CD4-positive, alpha-beta memory T cell (primary cell): Measurements from ENCODE around the gene INTU. TPM values are rescaled to one million over a fixed set of nuclear protein-coding genes. Genes with fewer than 3 reads are reported as not detected.

Source experiments
- CTCF ChIA-PET: fragments of 350-600 bp; sonication (Branson Sonifier 250); formaldehyde crosslinking; loops from one replicate; lab custom pipeline; 2021; ENCODE audit warnings: inconsistent platforms; ENCODE audit not compliant: partially characterized antibody; lab: Charles Lee
- POLR2A ChIA-PET: fragments of 350-600 bp; sonication (Branson Sonifier 250); formaldehyde crosslinking; loops from one replicate; lab custom pipeline; 2021; ENCODE audit not compliant: partially characterized antibody; lab: Charles Lee
- DNase-seq, 5 donors: peaks; one replicate each; pipeline versions ENCODE4 v3.0.0 to v3.0.0-alpha.2; 2020 to 2022; ENCODE audit warnings: mixed read lengths in 1 of 5
- H3K27ac ChIP-seq: one replicate; pipeline ENCODE4 v1.7.0; 2013; ENCODE audit warnings: low read depth, low read length
- H3K27me3 ChIP-seq: 2 replicates; pipeline ENCODE4 v1.7.0; 2013; ENCODE audit warnings: mild to moderate bottlenecking, low read length, moderate library complexity; ENCODE audit not compliant: insufficient read depth
- H3K36me3 ChIP-seq: 2 replicates; pipeline ENCODE4 v1.7.0; 2013; ENCODE audit warnings: mild to moderate bottlenecking, low read length, moderate library complexity; ENCODE audit not compliant: insufficient read depth
- H3K4me1 ChIP-seq: 2 replicates; pipeline ENCODE4 v1.7.0; 2013; ENCODE audit warnings: mild to moderate bottlenecking, low read length, moderate library complexity; ENCODE audit not compliant: insufficient read depth
- H3K4me3 ChIP-seq, 2 donors: one replicate each; pipeline ENCODE4 v1.7.0; 2013; ENCODE audit warnings: low read length in 2 of 2, mild to moderate bottlenecking in 1 of 2
- H3K9me3 ChIP-seq, 2 donors: one replicate each; pipeline ENCODE4 v1.7.0; 2013; ENCODE audit warnings: low read length in 2 of 2, control low read depth in 1 of 2; ENCODE audit not compliant: control insufficient read depth in 1 of 2
- H3K27ac Mint-ChIP-seq, 7 donors: one replicate each; pipeline ENCODE4 v1.8.0; 2020 to 2021; ENCODE audit warnings: mixed read lengths in 7 of 7, mild to moderate bottlenecking in 6 of 7, inconsistent platforms in 3 of 7, moderate library complexity in 3 of 7
- H3K27me3 Mint-ChIP-seq, 2 donors: one replicate each; pipeline ENCODE4 v1.8.0; 2020 to 2021; ENCODE audit warnings: mixed read lengths in 2 of 2
- H3K36me3 Mint-ChIP-seq, 2 donors: one replicate each; pipeline ENCODE4 v1.8.0; 2020 to 2021; ENCODE audit warnings: mixed read lengths in 2 of 2, inconsistent platforms in 1 of 2, mild to moderate bottlenecking in 1 of 2
- H3K4me1 Mint-ChIP-seq, 4 donors: one replicate each; pipeline ENCODE4 v1.8.0; 2020 to 2021; ENCODE audit warnings: mixed read lengths in 4 of 4, mild to moderate bottlenecking in 1 of 4
- H3K4me3 Mint-ChIP-seq, 8 donors: one replicate each; pipeline ENCODE4 v1.8.0; 2020 to 2021; ENCODE audit warnings: mixed read lengths in 8 of 8, mild to moderate bottlenecking in 7 of 8, moderate library complexity in 6 of 8, inconsistent platforms in 3 of 8
- H3K9me3 Mint-ChIP-seq, 8 donors: one replicate each; pipeline ENCODE4 v1.8.0; 2020 to 2021; ENCODE audit warnings: mixed read lengths in 8 of 8, mild to moderate bottlenecking in 5 of 8, inconsistent platforms in 3 of 8, moderate library complexity in 1 of 8
- intact Hi-C: fragments of 100-400 bp; cut with micrococcal nuclease; formaldehyde crosslinking; loops from one replicate; pipeline ENCODE4 v1.15.1; 2023
- polyA plus RNA-seq, 2 donors: library from polyadenylated mRNA; unstranded; fragments of 300-500 nt; fragmentation: Illumina TruSeq; gene quantifications; one replicate each; pipeline ENCODE4 v1.2.3, GENCODE V29; 2021
- total RNA-seq, 2 experiments: library from RNA; stranded (reverse); gene quantifications; one replicate each; pipeline ENCODE4 v1.2.3, GENCODE V29; 2021

INTU gene
- total and polyA plus RNA-seq, 4 experiments from 2014 or later: 0.37 TPM; not detected in 3

DNA sequence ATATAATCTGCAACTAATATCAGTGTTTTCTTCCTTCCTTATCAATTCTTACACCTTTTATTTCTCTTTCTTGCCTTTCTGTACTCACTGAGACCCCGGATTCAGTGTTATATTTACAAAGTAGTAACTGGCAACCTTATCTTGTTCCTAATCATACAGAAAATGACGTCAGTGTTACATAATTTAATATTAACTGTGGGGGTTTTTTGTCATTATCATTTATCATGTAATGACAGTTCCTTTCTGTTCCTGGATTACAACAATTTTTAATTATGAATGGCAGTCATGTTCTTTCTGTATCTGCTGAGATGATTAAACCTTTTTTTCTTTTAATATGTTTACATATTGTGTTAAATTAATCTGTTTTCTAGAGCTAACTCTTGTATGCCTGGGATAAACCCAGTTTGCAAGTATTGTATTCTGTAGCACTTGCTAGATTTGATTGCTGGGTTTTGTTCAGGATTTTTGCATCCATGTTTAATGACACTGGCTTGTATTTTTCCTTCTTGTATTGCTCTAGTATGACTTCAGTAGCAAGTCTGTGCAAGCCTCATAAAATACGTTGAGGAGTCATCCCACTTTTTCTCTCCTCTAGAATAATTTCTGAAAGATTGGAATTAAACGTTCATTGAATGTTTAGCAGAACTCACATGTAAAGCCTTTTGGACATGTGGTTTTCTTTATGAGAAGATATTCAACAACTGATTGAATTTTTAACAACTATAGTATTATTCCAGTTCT lies 138.9 kb downstream of the INTU start:
- Histone ChIP-seq H3K36me3 (no peaks in the 10 kb centered on the region), H3K9me3 (no peaks in the 10 kb centered on the region), H3K4me3 (no peak overlapping the region), H3K4me1 (no peaks in the 10 kb centered on the region), H3K27me3 (peaks cover 4% of the 10 kb centered on the region), H3K27ac (no peak overlapping the region)
- Mint-ChIP-seq H3K9me3 (no peaks in the 10 kb centered on the region), H3K27ac (no peak overlapping the region), H3K36me3 (no peaks in the 10 kb centered on the region), H3K27me3 (peaks cover 16 to 17% of the 10 kb centered on the region in 2 donors), H3K4me1 (no peaks in the 10 kb centered on the region), H3K4me3 (no peak overlapping the region)
- ChIA-PET CTCF (no interaction called here), POLR2A (no interaction called here)
- intact Hi-C loops: no loop called here
- DNase-seq: no peak

DNA sequence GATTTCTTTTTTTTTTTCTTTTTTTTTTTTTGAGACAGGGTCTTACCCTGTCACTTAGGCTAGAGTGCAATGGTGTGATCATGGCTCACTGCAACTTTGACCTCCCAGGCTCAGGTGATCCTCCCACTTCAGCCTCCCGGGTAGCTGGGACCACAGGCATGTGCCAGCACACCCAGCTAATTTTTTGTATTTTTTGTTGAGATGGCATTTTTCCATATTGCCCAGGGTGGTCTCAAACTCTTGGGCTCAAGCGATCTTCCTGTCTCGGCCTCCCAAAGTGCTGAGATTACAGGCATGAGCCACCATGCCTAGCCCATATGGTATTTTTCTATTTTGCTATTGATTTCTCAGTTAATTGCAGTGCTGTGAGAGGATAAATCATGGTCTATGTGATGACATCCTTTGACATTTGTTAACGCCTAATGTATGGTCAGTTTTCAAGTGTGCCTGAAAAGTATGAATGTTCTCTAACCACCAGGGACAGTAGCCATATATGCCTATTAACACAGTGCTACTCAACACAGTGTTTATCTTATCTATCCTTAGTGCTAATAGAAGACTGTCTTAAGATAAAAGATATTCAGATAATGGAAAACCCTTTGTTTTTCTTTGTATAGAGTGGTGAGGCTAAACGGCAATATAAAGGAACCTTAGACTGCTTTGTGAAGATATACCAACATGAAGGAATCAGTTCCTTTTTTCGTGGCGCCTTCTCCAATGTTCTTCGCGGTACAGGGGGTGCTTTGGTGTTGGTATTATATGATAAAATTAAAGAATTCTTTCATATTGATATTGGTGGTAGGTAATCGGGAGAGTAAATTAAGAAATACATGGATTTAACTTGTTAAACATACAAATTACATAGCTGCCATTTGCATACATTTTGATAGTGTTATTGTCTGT lies 140.3 kb downstream of the INTU start:
- POLR2A ChIA-PET: no interaction called here
- no peak overlapping the region for H3K4me3 Mint-ChIP-seq
- peaks cover 4% of the 10 kb centered on the region for H3K27me3 ChIP-seq
- H3K27me3 Mint-ChIP-seq: peaks cover 20 to 25% of the 10 kb centered on the region in 2 donors
- H3K27ac Mint-ChIP-seq: no peak overlapping the region
- no peak overlapping the region for H3K4me3 ChIP-seq
- H3K4me1 ChIP-seq: no peaks in the 10 kb centered on the region
- H3K9me3 ChIP-seq: no peaks in the 10 kb centered on the region
- intact Hi-C loops: no loop called here
- H3K9me3 Mint-ChIP-seq: no peaks in the 10 kb centered on the region
- H3K36me3 Mint-ChIP-seq: no peaks in the 10 kb centered on the region
- H3K36me3 ChIP-seq: no peaks in the 10 kb centered on the region
- CTCF ChIA-PET: no interaction called here
- no peak overlapping the region for H3K27ac ChIP-seq
- H3K4me1 Mint-ChIP-seq: no peaks in the 10 kb centered on the region
- DNase-seq: no peak

DNA sequence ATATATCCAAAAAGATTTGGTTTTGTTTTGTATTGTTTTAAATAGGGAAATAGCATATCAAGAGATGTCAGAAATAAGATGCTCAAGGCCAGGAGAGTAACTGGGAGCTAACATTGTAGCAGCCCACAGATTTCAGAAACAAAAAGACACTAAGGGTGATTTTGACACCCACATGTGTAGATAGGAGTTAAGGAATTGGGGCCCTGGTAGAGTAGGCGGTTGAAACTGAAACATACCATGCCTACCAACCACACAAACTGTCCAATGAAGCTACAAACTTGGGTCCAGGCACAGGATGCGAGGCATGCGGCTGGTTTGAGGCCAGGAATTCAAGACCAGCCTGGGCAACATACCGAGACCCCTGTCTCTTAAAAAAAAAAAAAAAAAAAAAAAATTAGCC lies 143.1 kb downstream of the INTU start:
- Mint-ChIP-seq H3K27me3 (peaks cover 28 to 47% of the 10 kb centered on the region in 2 donors), H3K4me3 (no peak overlapping the region), H3K27ac (no peak overlapping the region), H3K9me3 (no peaks in the 10 kb centered on the region), H3K36me3 (no peaks in the 10 kb centered on the region), H3K4me1 (peaks cover 0 to 4% (median under 1%) of the 10 kb centered on the region in 4 donors)
- no peak for DNase-seq
- Histone ChIP-seq H3K9me3 (no peaks in the 10 kb centered on the region), H3K4me1 (no peaks in the 10 kb centered on the region), H3K36me3 (no peaks in the 10 kb centered on the region), H3K4me3 (no peak overlapping the region), H3K27me3 (peaks cover 11% of the 10 kb centered on the region), H3K27ac (no peak overlapping the region)
- intact Hi-C loops: no loop called here
- ChIA-PET POLR2A (no interaction called here), CTCF (interaction anchor here (1.0 kb wide), 1 partner anchor 13 kb away, joined by 3 read pairs; no protein-coding TSS in a partner anchor)

Other genes with a start within 250 kb of the INTU start
- gene SLC25A31, start 97.4 kb downstream of the INTU start, total RNA-seq: not detected
- gene SLC25A31, start 97.4 kb downstream of the INTU start, polyA plus RNA-seq: not detected
- gene HSPA4L, start 149.4 kb downstream of the INTU start, total RNA-seq: not detected
- gene HSPA4L, start 149.4 kb downstream of the INTU start, polyA plus RNA-seq: not detected
- gene PLK4, start 247.9 kb downstream of the INTU start, total RNA-seq: 1 to 10 TPM; 1.1 to 2.6 TPM
- 1 to 10 TPM in 1 of 2 donors, under 1 TPM in 1; 0.65 to 1.5 TPM for gene PLK4, start 247.9 kb downstream of the INTU start, polyA plus RNA-seq